K562 (cell line): ENCODE data around the gene HMCN2. TPM values are rescaled to one million over a fixed set of nuclear protein-coding genes. Genes with fewer than 3 reads are reported as not detected.
A peak's percentile ranks its signal among the peaks of the same experiment; 100 is the strongest.

ENCODE experiments used
- ATAC-seq: fragments of 200-7000 bp; cut with Tn5 transposase; 3 replicates; pipeline ENCODE4 v1.9.1; 2020; ENCODE audit warnings: moderate library complexity
- BruUV-seq: library from RNA; stranded (reverse); fragments of 400-500 nt; replicated peaks from 2 replicates; lab custom pipeline; 2021; lab: Mats Ljungman, UMichigan
- CTCF ChIA-PET: fragments of 300-600 bp; formaldehyde crosslinking; extraction: SDS; loops from one replicate; lab custom pipeline; 2021; ENCODE audit warnings: low intra/inter-chr PET ratio; lab: Yijun Ruan, JAX
- POLR2A ChIA-PET: fragments of 300-600, 350-650 bp; sonication (Branson Sonifier 250); formaldehyde crosslinking; extraction: SDS; loops from one replicate; lab custom pipeline; 2021; ENCODE audit warnings: antibody characterized with exemption, inconsistent platforms; lab: Yijun Ruan, JAX
- DNase-seq, 4 experiments: peaks; one replicate each; pipeline versions ENCODE4 v3.0.0 to v3.0.0-alpha.2; 2011 to 2018; ENCODE audit warnings: low spot score in 3 of 4, mixed read lengths in 3 of 4; ENCODE audit errors: extremely low read depth in 1 of 4
- FAIRE-seq: peaks from 2 replicates; lab custom pipeline; 2011; peaks lifted over from hg19 to GRCh38; lab: Jason Lieb, UNC
- H2AFZ ChIP-seq: 2 replicates; pipeline ENCODE4 v1.6.0; 2011; ENCODE audit warnings: low read depth, low read length, control low read depth, inconsistent platforms
- H3K27ac ChIP-seq: fragments of 200-600 bp; 3 replicates; pipeline ENCODE4 v1.8.0; 2011; ENCODE audit warnings: low read depth, mild to moderate bottlenecking, control low read depth, inconsistent platforms, low read length, moderate library complexity, mixed read lengths; ENCODE audit errors: extremely low read depth
- H3K27me3 ChIP-seq, 2 experiments: fragments of 300-600 bp in 1 of 2; 2 replicates in 1 of 2; 3 replicates in 1 of 2; pipeline versions ENCODE4 v1.6.0 to v1.8.0; 2011; ENCODE audit warnings: inconsistent platforms in 2 of 2, low read length in 2 of 2, mild to moderate bottlenecking in 1 of 2, mixed read lengths in 1 of 2, moderate library complexity in 1 of 2; ENCODE audit not compliant: control insufficient read depth in 2 of 2, insufficient read depth in 2 of 2
- H3K36me3 ChIP-seq: fragments of 300-600 bp; 3 replicates; pipeline ENCODE4 v1.8.0; 2011; ENCODE audit warnings: mild to moderate bottlenecking, low read length, inconsistent platforms; ENCODE audit not compliant: control insufficient read depth, insufficient read depth
- H3K4me1 ChIP-seq, 2 experiments: fragments of 200-600 bp in 1 of 2; replicated peaks in 1 of 2; 2 replicates in 1 of 2; 3 replicates in 1 of 2; pipeline versions ENCODE4 v1.5.1 to v1.8.0; 2011; ENCODE audit warnings: inconsistent platforms in 2 of 2, low read length in 2 of 2, mild to moderate bottlenecking in 1 of 2, mixed read lengths in 1 of 2, moderate library complexity in 1 of 2; ENCODE audit not compliant: control insufficient read depth in 2 of 2, insufficient read depth in 2 of 2
- H3K4me2 ChIP-seq: 2 replicates; pipeline ENCODE4 v1.6.1; 2011; ENCODE audit warnings: low read length, control low read depth, inconsistent platforms, mixed read lengths; ENCODE audit not compliant: insufficient read depth
- H3K4me3 ChIP-seq: fragments of 200-600 bp; sonication (generic), shearing (Covaris generic); 2 replicates; pipeline ENCODE4 v1.5.1; 2016; ENCODE audit warnings: control low read depth, inconsistent platforms
- H3K79me2 ChIP-seq: fragments of 200-600 bp; 3 replicates; pipeline ENCODE4 v1.8.0; 2011; ENCODE audit warnings: low read length, inconsistent platforms; ENCODE audit not compliant: control insufficient read depth, insufficient read depth
- H3K9ac ChIP-seq, 2 experiments: 2 replicates each; pipeline versions ENCODE4 v1.6.0 to v1.6.1; 2011; ENCODE audit warnings: low read depth in 2 of 2, low read length in 2 of 2, control low read depth in 1 of 2, inconsistent platforms in 1 of 2, mild to moderate bottlenecking in 1 of 2, mixed read lengths in 1 of 2; ENCODE audit not compliant: insufficient read depth in 1 of 2
- H3K9me1 ChIP-seq: one replicate; pipeline ENCODE4 v1.6.0; 2011; ENCODE audit warnings: inconsistent platforms, mild to moderate bottlenecking, low read length, moderate library complexity; ENCODE audit not compliant: control insufficient read depth, insufficient read depth
- H3K9me3 ChIP-seq: replicated peaks from 2 replicates; pipeline ENCODE4 v1.5.1; 2011; ENCODE audit warnings: low read depth, low read length, inconsistent platforms; ENCODE audit not compliant: control insufficient read depth, insufficient read depth
- H4K20me1 ChIP-seq: replicated peaks from 2 replicates; pipeline ENCODE4 v1.6.1; 2011; ENCODE audit warnings: low read length, inconsistent platforms, mixed read lengths; ENCODE audit not compliant: control insufficient read depth, insufficient read depth
- BCOR ChIP-seq: fragments of 450-650 bp; IDR thresholded peaks from 2 replicates; pipeline ENCODE4 v1.6.1; 2016
- KDM1A ChIP-seq, 2 experiments: fragments of 450-650 bp; IDR thresholded peaks; 2 replicates each; pipeline ENCODE4 v1.6.1; 2016; ENCODE audit warnings: mild to moderate bottlenecking in 2 of 2
- MCM2 ChIP-seq: fragments of 450-650 bp; IDR thresholded peaks from 2 replicates; pipeline ENCODE4 v1.6.1; 2017; ENCODE audit warnings: low read depth, mild to moderate bottlenecking
- MITF ChIP-seq: IDR thresholded peaks from 2 replicates; pipeline ENCODE4 v1.6.1; 2014; ENCODE audit warnings: antibody characterized with exemption
- NCOR1 ChIP-seq: fragments of 450-650 bp; IDR thresholded peaks from 2 replicates; pipeline ENCODE4 v1.6.1; 2016; ENCODE audit warnings: mild to moderate bottlenecking, moderate library complexity
- NUFIP1 ChIP-seq: fragments of 450-650 bp; IDR thresholded peaks from 2 replicates; pipeline ENCODE4 v1.6.1; 2018; ENCODE audit not compliant: partially characterized antibody
- PHB ChIP-seq: fragments of 250-450 bp; sonication (Bioruptor Pico); IDR thresholded peaks from 2 replicates; pipeline ENCODE4 v1.5.0; 2021
- POLR2H ChIP-seq: IDR thresholded peaks from 2 replicates; pipeline ENCODE4 v1.6.1; 2016; ENCODE audit warnings: missing genetic modification characterization, low read depth, mild to moderate bottlenecking, control low read depth, missing compliant biosample characterization, moderate library complexity
- RBM25 ChIP-seq: fragments of 200-400 bp; formaldehyde crosslinking; IDR thresholded peaks from 2 replicates; pipeline ENCODE4 v1.6.1; 2018; ENCODE audit warnings: low read length, low read depth, moderate library complexity; ENCODE audit not compliant: severe bottlenecking
- SRSF9 ChIP-seq: fragments of 200-400 bp; formaldehyde crosslinking; IDR thresholded peaks from 2 replicates; pipeline ENCODE4 v1.6.1; 2017; ENCODE audit warnings: low read depth, low read length, borderline replicate concordance
- TARDBP ChIP-seq: fragments of 450-650 bp; IDR thresholded peaks from 2 replicates; pipeline ENCODE4 v1.6.1; 2016
- ZEB2 ChIP-seq: fragments of 450-650 bp; IDR thresholded peaks from 2 replicates; pipeline ENCODE4 v1.6.1; 2016
- ZFP36 ChIP-seq: fragments of 150-350 bp; IDR thresholded peaks from 2 replicates; pipeline ENCODE4 v1.6.1; 2018; ENCODE audit warnings: low read length, low read depth; ENCODE audit not compliant: partially characterized antibody
- ZNF224 ChIP-seq: sonication (generic); formaldehyde crosslinking; IDR thresholded peaks from 2 replicates; pipeline ENCODE4 v1.8.0; 2022; ENCODE audit warnings: mild to moderate bottlenecking, missing genetic modification reagents
- ZNF324 ChIP-seq: fragments of 250-450 bp; sonication (Bioruptor Pico); IDR thresholded peaks from 2 replicates; pipeline ENCODE4 v1.4.0; 2020; ENCODE audit warnings: mild to moderate bottlenecking
- WGBS: fragments of 100-300 bp; shearing (Covaris generic); methylation state at CpG from one replicate; pipeline ENCODE4 v1.1.6; 2016; ENCODE audit warnings: low coverage, mixed read lengths; ENCODE audit not compliant: insufficient coverage; ENCODE audit errors: missing lambda C conversion rate; 5-methylcytosine and 5-hydroxymethylcytosine counted together
- in situ Hi-C: fragments of 300-500 bp; cut with MboI; formaldehyde crosslinking; loops from 4 replicates; pipeline ENCODE4 v1.15.0; 2018; ENCODE audit warnings: inconsistent platforms, mixed read lengths
- intact Hi-C: fragments of 100-400 bp; cut with micrococcal nuclease; formaldehyde crosslinking; loops from 2 replicates; pipeline ENCODE4 v1.14.2; 2022
- polyA plus RNA-seq, 8 experiments: library from polyadenylated mRNA; depleted of rRNA in 4 of 8; stranded (reverse) in 5 of 8; unstranded in 3 of 8; fragments of >200 nt; fragmentation: Nextera tagmentation in 2 of 8; fragmentation: Illumina TruSeq in 1 of 8; extraction: Ambion mirVana in 2 of 8; extraction: Trizol in 1 of 8; gene quantifications; 2 replicates each; pipeline versions ENCODE4 v1.2.1 to v1.2.3, GENCODE V29; 2011 to 2014; ENCODE audit warnings: inconsistent platforms in 1 of 8, missing spikeins in 1 of 8
- total RNA-seq, 7 experiments: library from RNA; depleted of rRNA in 6 of 7; stranded (reverse); fragments of >200 nt in 6 of 7; fragmentation: Illumina TruSeq in 2 of 7; extraction: Trizol in 2 of 7; gene quantifications; 2 replicates each; pipeline versions ENCODE4 v1.2.1 to v1.2.3, GENCODE V29; 2011 to 2021; ENCODE audit warnings: low replicate concordance in 1 of 7
- TF ChIP-seq, protein P1 (sequence below): sonication (generic); formaldehyde crosslinking; IDR thresholded peaks from 2 replicates; pipeline ENCODE4 v1.8.0; 2022; ENCODE audit warnings: missing genetic modification reagents, mild to moderate bottlenecking, borderline replicate concordance

HMCN2 gene
- total and polyA plus RNA-seq, 9 of the 15 experiments (the other 6 are each of a cell fraction or from before 2014, with no cell fraction given): 0.01 TPM; not detected in 8

- no peak overlapping the region for H3K27ac ChIP-seq
- no peaks in the 10 kb centered on the region for H3K36me3 ChIP-seq
- FAIRE-seq (no peak), ATAC-seq (no peak), DNase-seq (no peak)
- in situ Hi-C loops: no loop called here
- no peak overlapping the region for H2AFZ ChIP-seq
- no peaks in the 10 kb centered on the region; the same call in 1 of the 2 replicates for H3K9me3 ChIP-seq
- H4K20me1 ChIP-seq: 0 out of 2 replicates have a peak, but pooled peaks cover 2% of the 10 kb centered on the region
- H3K27me3 ChIP-seq: peaks cover 5 to 12% of the 10 kb centered on the region in 2 experiments; a peak in 2 of 5 replicates
- H3K4me2 ChIP-seq: no peak overlapping the region
- peaks cover 9 to 16% of the 10 kb centered on the region in 2 experiments for H3K4me1 ChIP-seq
- H3K79me2 ChIP-seq: no peaks in the 10 kb centered on the region
- TF ChIP-seq, protein P1, sequence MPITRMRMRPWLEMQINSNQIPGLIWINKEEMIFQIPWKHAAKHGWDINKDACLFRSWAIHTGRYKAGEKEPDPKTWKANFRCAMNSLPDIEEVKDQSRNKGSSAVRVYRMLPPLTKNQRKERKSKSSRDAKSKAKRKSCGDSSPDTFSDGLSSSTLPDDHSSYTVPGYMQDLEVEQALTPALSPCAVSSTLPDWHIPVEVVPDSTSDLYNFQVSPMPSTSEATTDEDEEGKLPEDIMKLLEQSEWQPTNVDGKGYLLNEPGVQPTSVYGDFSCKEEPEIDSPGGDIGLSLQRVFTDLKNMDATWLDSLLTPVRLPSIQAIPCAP (CRISPR knock-in tag): no peak
- peak; percentile 92 for TF ChIP-seq ZNF324 (CRISPR knock-in tag)
- TF ChIP-seq MCM2: no peak
- H3K9me1 ChIP-seq: no peaks in the 10 kb centered on the region
- WGBS: 17% methylated on average over 1 of the region's 1 CpG
- ChIA-PET CTCF (no interaction called here), POLR2A (no interaction called here)
- no peak overlapping the region for H3K9ac ChIP-seq
- no TSS peak for BruUV-seq
- H3K4me3 ChIP-seq: no peak overlapping the region
- intact Hi-C loops: no loop called here
These were observed 175.5 kb downstream of the HMCN2 start for GRCh38 chr9:130441031-130441430.

GRCh38 chr9:130442746-130443455, 177.3 kb downstream of the HMCN2 start:
- H3K36me3 ChIP-seq: no peaks in the 10 kb centered on the region
- peaks cover 0 to 6% of the 10 kb centered on the region in 2 experiments; a peak in 2 of 5 replicates for H3K27me3 ChIP-seq
- H3K27ac ChIP-seq: no peak overlapping the region
- in situ Hi-C loops: no loop called here
- DNase-seq: no peak
- H3K9me1 ChIP-seq: no peaks in the 10 kb centered on the region
- no peak for FAIRE-seq
- TF ChIP-seq SRSF9 (no peak), NUFIP1 (no peak), MITF (no peak), TARDBP (no peak), NCOR1 (no peak), ZEB2 (no peak), BCOR (peak; percentile 51; the same call in 1 of the 2 replicates), PHB (CRISPR knock-in tag) (no peak), POLR2H (tag) (no peak), ZNF224 (CRISPR knock-in tag) (no peak), ZFP36 (peak; percentile 22), RBM25 (no peak), KDM1A (IDR thresholded peaks at IDR 0.05) (0 out of 4 replicates have a peak, but pooled peaks of 1 of the 2 experiments have one; percentile 16)
- H3K79me2 ChIP-seq: no peaks in the 10 kb centered on the region
- ChIA-PET POLR2A (interaction anchor here (0.6 kb wide), 1 partner anchor 103 kb away, joined by 4 read pairs; no protein-coding TSS in a partner anchor), CTCF (no interaction called here)
- 30% methylated on average over 6 of the region's 9 CpGs for whole genome bisulfite sequencing
- no TSS peak for BruUV-seq
- H3K4me3 ChIP-seq: no peak overlapping the region
- intact Hi-C loops: no loop called here
- ATAC-seq: no peak
- H3K4me1 ChIP-seq: peaks cover 28 to 32% of the 10 kb centered on the region in 2 experiments
- no peak overlapping the region for H3K9ac ChIP-seq
- H3K9me3 ChIP-seq: no peaks in the 10 kb centered on the region; the same call in 1 of the 2 replicates
- H4K20me1 ChIP-seq: no peaks in the 10 kb centered on the region
- H3K4me2 ChIP-seq: no peak overlapping the region
- H2AFZ ChIP-seq: no peak overlapping the region
